ENCODE measurements around the gene CEACAM8. TPM values are rescaled to one million over a fixed set of nuclear protein-coding genes. Genes with fewer than 3 reads are reported as not detected.
"Not testable (repeated sequence)": the region's sequence is repeated elsewhere in the genome, so short reads cannot be mapped to it uniquely, and the experiment has no call there.

The CEACAM8 gene
- total RNA-seq, 4 donors from 2014 or later: not detected

DNA sequence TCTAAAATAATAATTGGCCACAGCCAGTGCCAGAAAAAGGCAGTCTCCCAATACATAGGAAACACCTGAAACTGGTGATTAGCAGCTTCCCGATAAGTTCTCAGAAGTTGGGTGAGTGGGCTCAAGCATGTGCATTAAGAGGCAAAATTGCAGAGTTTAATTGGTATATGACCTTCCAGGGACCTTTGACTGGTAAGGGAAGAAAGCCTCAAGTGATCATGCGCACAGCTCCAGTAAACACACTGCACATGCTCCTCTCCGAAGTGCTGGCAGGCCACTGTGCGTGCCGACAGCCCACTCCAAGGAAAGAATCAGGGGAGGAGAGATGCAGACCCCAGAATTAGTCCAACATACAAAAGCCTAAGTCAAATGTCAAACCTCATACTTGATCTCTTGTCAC, 18.9 kb upstream of the CEACAM8 start:
- H3K27ac ChIP-seq: no peak overlapping the region
- no peaks in the 10 kb centered on the region for H3K9me3 ChIP-seq
- DNase-seq (no peak), ATAC-seq (no peak)
- TF ChIP-seq, protein P1, sequence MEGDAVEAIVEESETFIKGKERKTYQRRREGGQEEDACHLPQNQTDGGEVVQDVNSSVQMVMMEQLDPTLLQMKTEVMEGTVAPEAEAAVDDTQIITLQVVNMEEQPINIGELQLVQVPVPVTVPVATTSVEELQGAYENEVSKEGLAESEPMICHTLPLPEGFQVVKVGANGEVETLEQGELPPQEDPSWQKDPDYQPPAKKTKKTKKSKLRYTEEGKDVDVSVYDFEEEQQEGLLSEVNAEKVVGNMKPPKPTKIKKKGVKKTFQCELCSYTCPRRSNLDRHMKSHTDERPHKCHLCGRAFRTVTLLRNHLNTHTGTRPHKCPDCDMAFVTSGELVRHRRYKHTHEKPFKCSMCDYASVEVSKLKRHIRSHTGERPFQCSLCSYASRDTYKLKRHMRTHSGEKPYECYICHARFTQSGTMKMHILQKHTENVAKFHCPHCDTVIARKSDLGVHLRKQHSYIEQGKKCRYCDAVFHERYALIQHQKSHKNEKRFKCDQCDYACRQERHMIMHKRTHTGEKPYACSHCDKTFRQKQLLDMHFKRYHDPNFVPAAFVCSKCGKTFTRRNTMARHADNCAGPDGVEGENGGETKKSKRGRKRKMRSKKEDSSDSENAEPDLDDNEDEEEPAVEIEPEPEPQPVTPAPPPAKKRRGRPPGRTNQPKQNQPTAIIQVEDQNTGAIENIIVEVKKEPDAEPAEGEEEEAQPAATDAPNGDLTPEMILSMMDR (IDR thresholded peaks at IDR 0.05 in 4 of 5, conservative IDR thresholded peaks at IDR 0.05 in 1 of 5): no peak
- no peak for TF ChIP-seq POLR2A (IDR thresholded peaks at IDR 0.05)
- H3K36me3 ChIP-seq: no peaks in the 10 kb centered on the region
- H3K4me1 ChIP-seq: no peaks in the 10 kb centered on the region
- H3K27me3 ChIP-seq: no peaks in the 10 kb centered on the region
- H3K4me3 ChIP-seq: no peak overlapping the region
- in situ Hi-C loops (cut with MboI; ENCODE audit: low sequenced_read_pairs in 4 of 4): no loop called here
- intact Hi-C loops (cut with DNase I; ENCODE audit: low total_unique reads): no loop called here

DNA sequence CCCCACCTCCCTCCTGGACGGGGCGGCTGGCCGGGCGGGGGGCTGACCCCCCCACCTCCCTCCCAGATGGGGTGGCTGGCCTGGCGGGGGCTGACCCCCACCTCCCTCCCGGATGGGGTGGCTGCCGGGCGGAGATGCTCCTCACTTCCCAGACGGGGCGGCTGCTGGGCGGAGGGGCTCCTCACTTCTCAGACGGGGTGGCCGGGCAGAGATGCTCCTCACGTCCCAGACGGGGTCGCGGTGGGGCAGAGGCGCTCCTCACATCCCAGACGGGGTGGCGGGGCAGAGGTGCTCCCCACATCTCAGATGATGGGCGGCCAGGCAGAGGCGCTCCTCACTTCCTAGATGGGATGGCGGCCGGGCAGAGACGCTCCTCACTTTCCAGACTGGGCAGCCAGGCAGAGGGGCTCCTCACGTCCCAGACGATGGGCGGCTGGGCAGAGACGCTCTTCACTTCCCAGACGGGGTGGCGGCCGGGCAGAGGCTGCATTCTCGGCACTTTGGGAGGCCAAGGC, 15.7 kb upstream of the CEACAM8 start:
- in situ Hi-C loops (cut with MboI; ENCODE audit: low sequenced_read_pairs in 4 of 4); H3K36me3 ChIP-seq; H3K27me3 ChIP-seq; ATAC-seq; intact Hi-C loops (cut with DNase I; ENCODE audit: low total_unique reads); H3K4me3 ChIP-seq; H3K27ac ChIP-seq; H3K4me1 ChIP-seq; H3K9me3 ChIP-seq; DNase-seq: not testable (repeated sequence)

DNA sequence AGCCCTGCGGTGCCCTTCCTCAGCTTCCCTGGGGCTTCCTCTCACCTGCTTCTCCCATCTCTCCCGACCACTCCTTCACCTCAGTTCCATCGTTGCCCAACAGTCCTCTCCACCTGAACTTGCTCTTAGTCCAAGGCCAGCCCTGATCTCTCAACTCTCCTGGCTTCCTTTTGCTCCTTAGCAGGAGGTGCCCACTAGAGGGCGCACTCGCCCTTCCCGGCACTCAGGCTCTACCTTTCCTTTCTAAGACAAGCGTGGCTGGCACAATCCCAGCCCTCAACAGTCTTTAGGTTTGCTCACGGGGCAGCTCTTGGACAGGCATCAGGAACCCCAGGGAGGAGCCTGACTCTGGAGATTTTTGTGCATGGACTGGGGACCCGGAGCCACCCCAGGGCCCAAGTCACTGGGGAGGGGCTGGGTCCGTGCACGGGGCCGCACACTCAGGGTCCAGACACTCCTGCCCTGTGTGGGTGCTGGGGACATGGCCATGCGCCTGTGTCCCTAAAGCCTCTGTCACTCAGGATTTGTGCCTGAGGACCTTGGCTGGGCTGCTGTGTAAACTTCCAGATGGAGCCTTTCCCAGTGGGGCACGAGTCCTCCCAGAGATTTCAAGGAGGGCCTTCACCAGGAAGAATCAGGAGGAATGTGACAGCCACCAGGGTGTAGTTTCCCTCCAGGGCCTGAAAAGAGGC, 12.1 kb upstream of the CEACAM8 start:
- H3K27ac ChIP-seq: no peak overlapping the region
- no peak for ATAC-seq
- intact Hi-C loops (cut with DNase I; ENCODE audit: low total_unique reads): no loop called here

DNA sequence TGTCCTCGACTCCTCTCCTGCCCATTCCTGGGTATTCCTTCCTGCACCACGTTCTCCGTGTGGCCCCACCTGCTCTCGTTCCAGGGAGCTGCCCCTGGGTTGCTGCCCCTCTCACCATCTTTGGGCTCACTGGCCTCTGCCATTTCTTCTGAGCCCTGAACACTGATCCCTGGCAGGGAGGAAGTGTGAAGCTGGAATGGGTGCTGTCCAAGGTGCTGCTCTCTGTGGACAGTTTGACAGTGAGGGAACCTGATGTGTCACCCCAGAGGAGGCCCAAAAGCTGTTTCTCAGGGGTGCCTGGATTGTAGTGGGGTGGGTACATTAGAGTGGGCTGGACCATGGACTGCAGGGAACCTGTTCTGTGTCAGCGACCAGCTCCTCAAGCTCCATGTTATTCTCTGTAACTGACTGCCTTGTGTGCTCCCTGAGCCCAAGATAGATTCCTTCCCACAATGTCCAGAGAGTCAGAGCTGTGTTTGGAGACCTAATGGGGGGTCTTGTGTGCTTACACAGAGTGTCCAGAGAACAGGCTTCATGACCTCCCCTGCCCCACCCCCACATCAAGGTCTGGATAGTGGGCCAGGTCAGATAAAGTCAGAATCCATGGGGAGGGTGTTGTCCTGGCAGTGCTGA, 7.2 kb upstream of the CEACAM8 start:
- DNase-seq: no peak
- Histone ChIP-seq H3K27ac (no peak overlapping the region), H3K27me3 (no peaks in the 10 kb centered on the region), H3K36me3 (no peaks in the 10 kb centered on the region), H3K9me3 (no peaks in the 10 kb centered on the region), H3K4me3 (no peak overlapping the region), H3K4me1 (no peaks in the 10 kb centered on the region)
- no peak for ATAC-seq
- in situ Hi-C loops (cut with MboI; ENCODE audit: low sequenced_read_pairs in 4 of 4) (no loop called here), intact Hi-C loops (cut with DNase I; ENCODE audit: low total_unique reads) (no loop called here)
- TF ChIP-seq POLR2A (IDR thresholded peaks at IDR 0.05): no peak
- TF ChIP-seq, protein P1 (IDR thresholded peaks at IDR 0.05 in 4 of 5, conservative IDR thresholded peaks at IDR 0.05 in 1 of 5): no peak

More for the DNA sequence above, 12.1 kb upstream of the CEACAM8 start:
- no peak overlapping the region for H3K4me3 ChIP-seq
- TF ChIP-seq, protein P1 (IDR thresholded peaks at IDR 0.05 in 4 of 5, conservative IDR thresholded peaks at IDR 0.05 in 1 of 5): no peak
- TF ChIP-seq POLR2A (IDR thresholded peaks at IDR 0.05): no peak
- no peaks in the 10 kb centered on the region for H3K27me3 ChIP-seq
- no peaks in the 10 kb centered on the region for H3K9me3 ChIP-seq
- no peaks in the 10 kb centered on the region for H3K4me1 ChIP-seq
- in situ Hi-C loops (cut with MboI; ENCODE audit: low sequenced_read_pairs in 4 of 4): no loop called here
- no peaks in the 10 kb centered on the region for H3K36me3 ChIP-seq
- DNase-seq: no peak

DNA sequence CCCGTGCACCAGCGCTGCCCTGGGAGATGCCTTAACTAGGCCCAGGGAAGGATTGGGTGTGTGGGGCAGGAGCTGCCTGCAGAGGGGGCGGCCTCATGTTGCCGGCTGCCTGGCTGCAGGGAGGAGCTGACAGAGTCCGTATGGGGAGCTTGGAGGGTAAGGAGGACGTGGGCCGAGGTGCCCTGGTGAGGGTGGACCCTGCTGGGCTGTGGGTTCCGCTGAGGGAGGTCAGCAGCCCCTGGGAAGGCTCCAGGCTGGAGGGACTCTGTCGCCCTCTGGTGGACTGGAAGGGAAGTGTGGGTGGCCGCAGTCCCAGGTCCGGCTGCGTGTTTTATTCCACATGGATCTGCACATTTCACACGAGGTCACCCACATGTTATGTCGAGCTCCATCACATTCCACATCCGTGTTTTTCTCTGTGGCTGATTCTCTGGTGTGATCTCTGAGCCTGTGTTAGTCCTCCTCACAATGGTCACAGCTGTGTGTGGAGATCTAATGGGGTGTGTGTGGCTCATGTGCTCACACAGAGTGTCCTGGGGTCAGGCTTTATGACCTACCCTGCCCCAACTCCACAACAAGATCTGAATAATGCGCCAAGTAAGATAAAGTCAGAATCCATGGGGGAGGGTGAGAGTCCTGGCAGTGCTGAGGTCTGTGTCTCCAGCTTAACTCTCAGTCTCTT, 1.8 kb upstream of the CEACAM8 start:
- Histone ChIP-seq H3K27me3 (no peaks in the 10 kb centered on the region), H3K9me3 (no peaks in the 10 kb centered on the region), H3K4me1 (no peaks in the 10 kb centered on the region), H3K4me3 (no peak overlapping the region), H3K27ac (no peak overlapping the region), H3K36me3 (no peaks in the 10 kb centered on the region)
- ATAC-seq (no peak), DNase-seq (no peak)
- in situ Hi-C loops (cut with MboI; ENCODE audit: low sequenced_read_pairs in 4 of 4) (no loop called here), intact Hi-C loops (cut with DNase I; ENCODE audit: low total_unique reads) (loop anchor here (1.0 kb wide), 1 partner anchor 33 kb away; no protein-coding TSS in a partner anchor)
- TF ChIP-seq, protein P1 (IDR thresholded peaks at IDR 0.05 in 4 of 5, conservative IDR thresholded peaks at IDR 0.05 in 1 of 5): peak; percentile 33 to 81 (median 72)
- no peak for TF ChIP-seq POLR2A (IDR thresholded peaks at IDR 0.05)
